Measurements from ENCODE around the gene PPP6R1. TPM values are rescaled to one million over a fixed set of nuclear protein-coding genes. Genes with fewer than 3 reads are reported as not detected.

Gene PPP6R1
- total and polyA plus RNA-seq, 7 experiments from 2014 or later = 39.3 to 223 (median 156) TPM

GRCh38 chr19:55262359-55262758, 3.5 kb upstream of the PPP6R1 start:
- peaks cover 11 to 20% (median 19%) of the 10 kb centered on the region in 7 donors for H3K4me1 Mint-ChIP-seq
- POLR2A ChIA-PET = interaction anchor here (12.3 kb wide), 1 partner anchor 18 kb away, joined by 156 read pairs; the partner anchor contains the start of genes BRSK1 and HSPBP1
- peak overlapping the region in 1 of 9 donors; percentile 43 for H3K27ac Mint-ChIP-seq
- H3K4me3 Mint-ChIP-seq = no peak overlapping the region
- intact Hi-C loops (cut with micrococcal nuclease) = no loop called here
- H3K4me1 ChIP-seq (ENCODE audit: control insufficient read depth in 2 of 2, insufficient read depth in 2 of 2, low read length in 2 of 2) = peaks cover 5 to 15% of the 10 kb centered on the region in 2 donors
- H3K4me3 ChIP-seq (ENCODE audit: low read length) = no peak overlapping the region
- DNase-seq (no peak), ATAC-seq (no peak)
- peaks cover 0 to 8% (median 0%) of the 10 kb centered on the region in 11 donors for H3K9me3 Mint-ChIP-seq
- H3K27ac ChIP-seq (ENCODE audit: low read depth, low read length) = no peak overlapping the region
- no peaks in the 10 kb centered on the region for H3K27me3 ChIP-seq (ENCODE audit: control insufficient read depth in 2 of 2, insufficient read depth in 2 of 2, low read length in 2 of 2)
- H3K36me3 ChIP-seq (ENCODE audit: control insufficient read depth in 2 of 3, insufficient read depth in 3 of 3, low read length in 3 of 3) = peaks cover 0 to 13% (median 0%) of the 10 kb centered on the region in 3 experiments
- peaks cover 0 to 21% (median 13%) of the 10 kb centered on the region in 5 donors for H3K36me3 Mint-ChIP-seq
- no peaks in the 10 kb centered on the region for H3K9me3 ChIP-seq (ENCODE audit: control insufficient read depth in 2 of 3, low read length in 3 of 3)
- H3K27me3 Mint-ChIP-seq = no peaks in the 10 kb centered on the region
- CTCF ChIA-PET = no interaction called here

DNA sequence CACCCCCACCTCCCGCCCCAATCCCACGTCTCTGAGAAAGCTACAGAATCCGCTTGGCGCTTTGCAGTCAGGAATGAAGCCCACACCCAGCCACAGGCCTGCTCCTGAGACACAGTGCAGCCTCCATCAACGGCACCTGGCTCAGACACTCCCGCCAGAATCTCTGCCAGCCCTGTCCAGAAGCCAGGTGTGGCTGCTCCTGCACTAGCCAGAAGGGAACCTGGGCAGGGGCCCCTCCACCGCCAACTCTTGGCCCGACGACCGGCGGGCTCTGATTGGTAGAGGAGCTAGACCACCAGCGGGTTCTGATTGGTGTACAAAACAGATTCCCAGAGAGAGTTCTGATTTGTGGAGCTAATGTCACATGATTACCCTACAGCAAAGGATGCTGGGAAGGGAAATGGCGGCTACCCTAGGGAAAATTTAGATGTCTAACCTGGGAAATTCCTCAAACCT, 2.9 kb upstream of the PPP6R1 start:
- Mint-ChIP-seq H3K36me3 (peaks cover 0 to 24% (median 11%) of the 10 kb centered on the region in 5 donors), H3K27me3 (no peaks in the 10 kb centered on the region), H3K4me1 (peaks cover 17 to 26% (median 24%) of the 10 kb centered on the region in 7 donors), H3K27ac (peak overlapping the region in 2 of 9 donors; percentile 43 to 85), H3K9me3 (peaks cover 0 to 6% (median 0%) of the 10 kb centered on the region in 11 donors), H3K4me3 (no peak overlapping the region)
- Histone ChIP-seq H3K4me1 (ENCODE audit: control insufficient read depth in 2 of 2, insufficient read depth in 2 of 2, low read length in 2 of 2) (peaks cover 9 to 22% of the 10 kb centered on the region in 2 donors), H3K36me3 (ENCODE audit: control insufficient read depth in 2 of 3, insufficient read depth in 3 of 3, low read length in 3 of 3) (peaks cover 0 to 13% (median 0%) of the 10 kb centered on the region in 3 experiments), H3K27me3 (ENCODE audit: control insufficient read depth in 2 of 2, insufficient read depth in 2 of 2, low read length in 2 of 2) (no peaks in the 10 kb centered on the region), H3K9me3 (ENCODE audit: control insufficient read depth in 2 of 3, low read length in 3 of 3) (no peaks in the 10 kb centered on the region), H3K4me3 (ENCODE audit: low read length) (no peak overlapping the region), H3K27ac (ENCODE audit: low read depth, low read length) (no peak overlapping the region)
- DNase-seq = no peak
- CTCF ChIA-PET = interaction anchor here (2.0 kb wide), 1 partner anchor 31 kb away, joined by 4 read pairs; no protein-coding TSS in a partner anchor
- ATAC-seq = no peak
- POLR2A ChIA-PET = interaction anchor here (12.3 kb wide), 1 partner anchor 19 kb away, joined by 156 read pairs; the partner anchor contains the start of genes BRSK1 and HSPBP1
- intact Hi-C loops (cut with micrococcal nuclease) = no loop called here

GRCh38 chr19:55259540-55260210, 858 bp upstream of the PPP6R1 start:
- Mint-ChIP-seq H3K27ac (peak overlapping the region; percentile 93 to 99 (median 98)), H3K4me3 (peak overlapping the region; percentile 87 to 99 (median 96)), H3K9me3 (no peaks in the 10 kb centered on the region), H3K27me3 (no peaks in the 10 kb centered on the region), H3K36me3 (peaks cover 0 to 37% (median 4%) of the 10 kb centered on the region in 5 donors), H3K4me1 (peaks cover 30 to 39% (median 37%) of the 10 kb centered on the region in 7 donors)
- Histone ChIP-seq H3K4me3 (ENCODE audit: low read length) (peak overlapping the region; percentile 87), H3K27me3 (ENCODE audit: control insufficient read depth in 2 of 2, insufficient read depth in 2 of 2, low read length in 2 of 2) (no peaks in the 10 kb centered on the region), H3K36me3 (ENCODE audit: control insufficient read depth in 2 of 3, insufficient read depth in 3 of 3, low read length in 3 of 3) (peaks cover 0 to 9% (median 0%) of the 10 kb centered on the region in 3 experiments), H3K9me3 (ENCODE audit: control insufficient read depth in 2 of 3, low read length in 3 of 3) (no peaks in the 10 kb centered on the region), H3K27ac (ENCODE audit: low read depth, low read length) (peak overlapping the region; percentile 94), H3K4me1 (ENCODE audit: control insufficient read depth in 2 of 2, insufficient read depth in 2 of 2, low read length in 2 of 2) (peaks cover 29 to 41% of the 10 kb centered on the region in 2 donors)
- intact Hi-C loops (cut with micrococcal nuclease) = loop anchor here (1.0 to 10.0 kb wide), 20 partner anchors 21 to 885 kb away; partner anchors contain the start of genes FIZ1 (in 2 of the 2), HSPBP1 (in 2 of the 2), KMT5C (in 2 of the 2) and PPP1R12C (in 2 of the 2)
- no peak for ATAC-seq
- peak in 1 of 9 donors; percentile 32 for DNase-seq
- CTCF ChIA-PET = interaction anchor here (0.6 to 2.0 kb wide), 4 partner anchors 33 to 382 kb away, joined by 3 to 8 read pairs (median 4); no protein-coding TSS in a partner anchor
- POLR2A ChIA-PET = interaction anchor here (0.6 to 12.3 kb wide), 27 partner anchors 9 to 1070 kb away, joined by 3 to 156 read pairs (median 4); partner anchors contain the start of genes BRSK1, FIZ1, HSPBP1 and ISOC2

GRCh38 chr19:55258476-55258827, 365 bp downstream of the PPP6R1 start:
- no peaks in the 10 kb centered on the region for H3K27me3 ChIP-seq (ENCODE audit: control insufficient read depth in 2 of 2, insufficient read depth in 2 of 2, low read length in 2 of 2)
- intact Hi-C loops (cut with micrococcal nuclease) = loop anchor here (2.0 to 10.0 kb wide), 9 partner anchors 34 to 886 kb away; partner anchors contain the start of genes ZNF444 (in 2 of the 2), COX6B2 (in 1 of the 2), PPP1R12C (in 1 of the 2) and ZNF580 (in 1 of the 2)
- H3K4me1 Mint-ChIP-seq = peaks cover 41 to 50% (median 46%) of the 10 kb centered on the region in 7 donors
- H3K4me3 Mint-ChIP-seq = peak overlapping the region; percentile 87 to 99 (median 96)
- no peaks in the 10 kb centered on the region for H3K9me3 Mint-ChIP-seq
- DNase-seq = peak in 3 of 9 donors; percentile 33 to 65 (median 40)
- H3K27ac Mint-ChIP-seq = peak overlapping the region in 7 of 9 donors; percentile 97 to 99 (median 98)
- H3K27ac ChIP-seq (ENCODE audit: low read depth, low read length) = peak overlapping the region; percentile 94
- no peaks in the 10 kb centered on the region for H3K9me3 ChIP-seq (ENCODE audit: control insufficient read depth in 2 of 3, low read length in 3 of 3)
- H3K36me3 ChIP-seq (ENCODE audit: control insufficient read depth in 2 of 3, insufficient read depth in 3 of 3, low read length in 3 of 3) = peaks cover 0 to 9% (median 0%) of the 10 kb centered on the region in 3 experiments
- H3K4me3 ChIP-seq (ENCODE audit: low read length) = peak overlapping the region; percentile 87
- ChIA-PET CTCF (interaction anchor here (1.8 kb wide), 1 partner anchor 43 kb away, joined by 8 read pairs; no protein-coding TSS in a partner anchor), POLR2A (interaction anchor here (0.9 to 12.3 kb wide), 9 partner anchors 11 to 368 kb away, joined by 3 to 156 read pairs (median 5); partner anchors contain the start of genes BRSK1, HSPBP1, ISOC2 and KMT5C)
- peaks cover 0 to 45% (median 4%) of the 10 kb centered on the region in 5 donors for H3K36me3 Mint-ChIP-seq
- H3K4me1 ChIP-seq (ENCODE audit: control insufficient read depth in 2 of 2, insufficient read depth in 2 of 2, low read length in 2 of 2) = peaks cover 33 to 46% of the 10 kb centered on the region in 2 donors
- H3K27me3 Mint-ChIP-seq = no peaks in the 10 kb centered on the region
- peak; percentile 12 for ATAC-seq

DNA sequence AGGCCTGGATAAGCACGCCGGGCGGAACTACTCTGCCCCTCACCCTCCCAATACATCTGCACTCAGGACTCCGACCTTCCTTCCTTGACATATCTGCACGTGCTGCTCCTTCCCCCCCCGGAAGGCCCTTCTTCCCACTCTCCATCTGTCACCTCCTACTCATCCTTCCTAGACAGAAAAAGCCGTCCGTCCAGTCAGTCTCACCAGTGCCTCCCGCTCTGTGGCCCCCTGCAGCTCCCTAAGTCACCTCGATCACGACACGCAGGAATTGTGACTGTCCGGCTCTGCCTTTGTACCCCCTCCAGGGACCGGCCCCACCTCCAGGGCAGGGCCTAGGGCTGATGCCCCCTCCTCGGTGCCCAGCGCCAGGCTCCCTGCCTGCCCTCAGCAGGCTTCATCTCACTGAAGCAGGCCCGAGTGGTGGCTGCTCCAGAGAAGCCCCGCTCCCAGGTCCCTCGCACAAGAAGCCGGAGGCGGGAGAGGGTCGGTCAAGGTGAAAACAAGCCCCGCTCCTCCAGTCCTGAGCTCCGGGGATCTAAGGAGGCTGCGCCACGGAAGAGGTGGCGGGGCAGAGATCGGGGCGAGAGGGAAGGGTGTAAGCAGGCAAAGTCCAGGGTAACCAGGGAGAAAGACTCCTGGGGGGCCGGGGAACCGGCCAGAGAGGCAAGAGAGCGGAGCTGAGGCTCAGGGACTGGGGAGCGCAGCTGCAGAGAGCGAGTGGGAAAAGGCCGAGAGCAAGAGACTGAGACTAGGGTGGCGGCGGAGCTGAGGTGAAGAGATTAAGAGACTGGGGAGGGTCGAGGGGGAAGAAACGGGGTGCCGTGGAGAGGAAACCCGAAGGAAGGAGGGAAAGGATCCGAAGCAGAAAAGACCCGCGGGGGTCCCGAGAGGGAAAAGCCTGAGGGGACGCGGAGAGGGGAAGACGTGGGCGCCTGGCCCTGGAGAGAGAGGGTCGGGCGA, 1.1 kb downstream of the PPP6R1 start:
- Histone ChIP-seq H3K9me3 (ENCODE audit: control insufficient read depth in 2 of 3, low read length in 3 of 3) (no peaks in the 10 kb centered on the region), H3K27ac (ENCODE audit: low read depth, low read length) (peak overlapping the region; percentile 94), H3K36me3 (ENCODE audit: control insufficient read depth in 2 of 3, insufficient read depth in 3 of 3, low read length in 3 of 3) (peaks cover 0 to 9% (median 0%) of the 10 kb centered on the region in 3 experiments), H3K27me3 (ENCODE audit: control insufficient read depth in 2 of 2, insufficient read depth in 2 of 2, low read length in 2 of 2) (no peaks in the 10 kb centered on the region), H3K4me3 (ENCODE audit: low read length) (peak overlapping the region; percentile 77), H3K4me1 (ENCODE audit: control insufficient read depth in 2 of 2, insufficient read depth in 2 of 2, low read length in 2 of 2) (peaks cover 40 to 53% of the 10 kb centered on the region in 2 donors)
- H3K4me3 Mint-ChIP-seq = peak overlapping the region; percentile 89 to 99 (median 98)
- H3K27ac Mint-ChIP-seq = peak overlapping the region; percentile 95 to 99 (median 97)
- intact Hi-C loops (cut with micrococcal nuclease) = loop anchor here (2.0 to 10.0 kb wide), 9 partner anchors 35 to 887 kb away; partner anchors contain the start of genes ZNF444 (in 2 of the 2), COX6B2 (in 1 of the 2), PPP1R12C (in 1 of the 2) and ZNF580 (in 1 of the 2)
- peaks cover 0 to 46% (median 4%) of the 10 kb centered on the region in 5 donors for H3K36me3 Mint-ChIP-seq
- DNase-seq = peak in 5 of 9 donors; percentile 30 to 45 (median 37)
- H3K4me1 Mint-ChIP-seq = peaks cover 48 to 57% (median 52%) of the 10 kb centered on the region in 7 donors
- H3K9me3 Mint-ChIP-seq = no peaks in the 10 kb centered on the region
- ChIA-PET CTCF (interaction anchor here (1.0 to 1.4 kb wide), 2 partner anchors 10 to 25 kb away, joined by 3 read pairs; no protein-coding TSS in a partner anchor), POLR2A (interaction anchor here (0.6 to 12.3 kb wide), 9 partner anchors 9 to 178 kb away, joined by 3 to 156 read pairs (median 4); partner anchors contain the start of genes BRSK1, HSPBP1, PTPRH and TMEM238)
- no peak for ATAC-seq
- H3K27me3 Mint-ChIP-seq = no peaks in the 10 kb centered on the region

All from naive thymus-derived CD4-positive, alpha-beta T cell (primary cell).